Adrenal gland (tissue), 5 donors: Measurements from ENCODE around the gene DELE1.
A peak's percentile ranks its signal among the peaks of the same experiment; 100 is the strongest.

Source experiments
- CTCF ChIP-seq, 6 experiments: fragments of 450-650 bp in 4 of 6; fragments of 200-600 bp in 2 of 6; sonication (generic) in 1 of 6; IDR thresholded peaks; 1 replicate in 5 of 6; 2 replicates in 1 of 6; pipeline versions ENCODE4 v1.5.1 to v1.8.0; 2016 to 2021; ENCODE audit warnings: antibody characterized with exemption in 6 of 6, mild to moderate bottlenecking in 2 of 6, moderate library complexity in 1 of 6
- POLR2A ChIP-seq, 2 donors: fragments of 450-650 bp; IDR thresholded peaks; one replicate each; pipeline ENCODE4 v1.6.1; 2017; ENCODE audit warnings: antibody characterized with exemption in 2 of 2, mild to moderate bottlenecking in 2 of 2, moderate library complexity in 1 of 2
- donor health status: DM: no; HTN: no; CAD: no.

- TF ChIP-seq CTCF (IDR thresholded peaks at IDR 0.05) (no peak), POLR2A (IDR thresholded peaks at IDR 0.05) (peak in 1 of 2 donors; percentile 9)
These were observed 4.2 kb upstream of the DELE1 start for GRCh38 chr5:141919218-141920119.
